PC-3 (cell line): ENCODE data around the gene ASTN2. TPM values are rescaled to one million over a fixed set of nuclear protein-coding genes. Genes with fewer than 3 reads are reported as not detected.

Experiments
- ATAC-seq: fragments of 200-7000 bp; cut with Tn5 transposase; 2 replicates; pipeline ENCODE4 v1.9.1; 2020; ENCODE audit warnings: mild to moderate bottlenecking, moderate library complexity
- BruUV-seq: library from RNA; stranded (reverse); fragments of 400-500 nt; replicated peaks from 2 replicates; lab custom pipeline; 2021; lab: Mats Ljungman, UMichigan
- CTCF ChIA-PET: fragments of 300-600 bp; sonication (Branson Sonifier 250); formaldehyde crosslinking; loops from one replicate; lab custom pipeline; 2022; ENCODE audit warnings: antibody characterized with exemption; lab: Charles Lee
- POLR2A ChIA-PET: fragments of 300-600 bp; sonication (Branson Sonifier 250); formaldehyde crosslinking; loops from one replicate; lab custom pipeline; 2022; ENCODE audit warnings: antibody characterized with exemption; ENCODE audit not compliant: unreplicated experiment; lab: Charles Lee
- DNase-seq: peaks from one replicate; pipeline ENCODE4 v3.0.0-alpha.2; 2015
- H2AFZ ChIP-seq: fragments of 300-600 bp; sonication (generic); 2 replicates; pipeline ENCODE4 v1.6.0; 2016; ENCODE audit warnings: antibody characterized with exemption, low read length
- H3F3A ChIP-seq: fragments of 300-600 bp; sonication (generic); one replicate; pipeline ENCODE4 v1.6.0; 2017; ENCODE audit warnings: antibody characterized with exemption, low read length, control low read depth, mild to moderate bottlenecking; ENCODE audit not compliant: unreplicated experiment
- H3K27ac ChIP-seq: fragments of 300-600 bp; sonication (generic); 2 replicates; pipeline ENCODE4 v1.5.1; 2016; ENCODE audit warnings: mild to moderate bottlenecking, low read length
- H3K27me3 ChIP-seq: fragments of 300-600 bp; sonication (generic); 2 replicates; pipeline ENCODE4 v1.6.1; 2016; ENCODE audit warnings: low read length, mixed read lengths
- H3K36me3 ChIP-seq: fragments of 300-600 bp; sonication (generic); 2 replicates; pipeline ENCODE4 v1.6.1; 2016; ENCODE audit warnings: low read depth, mixed run types, low read length, mixed read lengths
- H3K4me1 ChIP-seq: fragments of 300-600 bp; sonication (generic); 2 replicates; pipeline ENCODE4 v1.5.1; 2016; ENCODE audit warnings: low read length; ENCODE audit not compliant: insufficient read depth
- H3K4me2 ChIP-seq: fragments of 300-600 bp; sonication (generic); 2 replicates; pipeline ENCODE4 v1.6.0; 2016; ENCODE audit warnings: low read length
- H3K4me3 ChIP-seq: fragments of 300-600 bp; sonication (generic); 2 replicates; pipeline ENCODE4 v1.5.1; 2016; ENCODE audit warnings: mild to moderate bottlenecking, low read length, mixed read lengths
- H3K79me2 ChIP-seq: fragments of 300-600 bp; sonication (generic); 2 replicates; pipeline ENCODE4 v1.6.1; 2017; ENCODE audit warnings: low read length, mixed read lengths
- H3K9ac ChIP-seq: fragments of 300-600 bp; sonication (generic); 2 replicates; pipeline ENCODE4 v1.6.0; 2016; ENCODE audit warnings: mild to moderate bottlenecking, low read length
- H3K9me2 ChIP-seq: fragments of 300-600 bp; sonication (generic); replicated peaks from 2 replicates; pipeline ENCODE4 v1.6.1; 2016; ENCODE audit warnings: mixed run types, low read length, mixed read lengths
- H3K9me3 ChIP-seq: fragments of 300-600 bp; sonication (generic); 2 replicates; pipeline ENCODE4 v1.6.1; 2016; ENCODE audit warnings: low read length, mixed read lengths
- H4K20me1 ChIP-seq: fragments of 300-600 bp; sonication (generic); 2 replicates; pipeline ENCODE4 v1.6.1; 2016; ENCODE audit warnings: low read length, mixed read lengths
- CTCF ChIP-seq: fragments of 300-600 bp; sonication (generic); conservative IDR thresholded peaks from 2 replicates; pipeline ENCODE4 v1.5.1; 2017; ENCODE audit warnings: antibody characterized with exemption, low read depth, mild to moderate bottlenecking, low read length
- EZH2 ChIP-seq: fragments of 300-600 bp; sonication (generic); IDR thresholded peaks from one replicate; pipeline ENCODE4 v1.6.1; 2017; ENCODE audit warnings: antibody characterized with exemption, mild to moderate bottlenecking, low read length; ENCODE audit not compliant: unreplicated experiment
- EZH2phosphoT487 ChIP-seq: fragments of 300-600 bp; sonication (generic); IDR thresholded peaks from 2 replicates; pipeline ENCODE4 v1.6.1; 2018; ENCODE audit warnings: mild to moderate bottlenecking, antibody characterized with exemption, low read length, borderline replicate concordance
- intact Hi-C: fragments of 100-400 bp; cut with micrococcal nuclease; formaldehyde crosslinking; loops from 2 replicates; pipeline ENCODE4 v1.9.0; 2023
- total RNA-seq: library from RNA; depleted of rRNA; stranded (reverse); fragments of >200 nt; gene quantifications from 2 replicates; pipeline ENCODE4 v1.2.3, GENCODE V29; 2014

The ASTN2 gene
- total RNA-seq, 1 experiment from 2014 or later = 3.5 TPM

- intact Hi-C loops = no loop called here
- CTCF ChIA-PET = no interaction called here
These were observed 865.7 kb downstream of the ASTN2 start for GRCh38 chr9:116549061-116549664.

GRCh38 chr9:116547729-116548426, 867.0 kb downstream of the ASTN2 start:
- no peak overlapping the region for H3K4me2 ChIP-seq

More at GRCh38 chr9:116549061-116549664, 865.7 kb downstream of the ASTN2 start:
- no TSS peak for BruUV-seq
- DNase-seq (peak; percentile 80), ATAC-seq (peak; percentile 79)
- Histone ChIP-seq H4K20me1 (no peaks in the 10 kb centered on the region), H3K79me2 (no peaks in the 10 kb centered on the region), H3K36me3 (no peaks in the 10 kb centered on the region), H3K9me2 (no peaks in the 10 kb centered on the region), H3K4me1 (peaks cover 6% of the 10 kb centered on the region; the same call in 1 of the 2 replicates), H2AFZ (no peak overlapping the region), H3K9me3 (no peaks in the 10 kb centered on the region), H3K27me3 (no peaks in the 10 kb centered on the region), H3K27ac (no peak overlapping the region), H3F3A (no peaks in the 10 kb centered on the region), H3K9ac (no peak overlapping the region), H3K4me2 (peak overlapping the region; percentile 19; the same call in 1 of the 2 replicates), H3K4me3 (no peak overlapping the region)
- no peak for TF ChIP-seq CTCF
- no peak for TF ChIP-seq EZH2
- no peak for TF ChIP-seq EZH2phosphoT487
- POLR2A ChIA-PET = no interaction called here

More at GRCh38 chr9:116547729-116548426, 867.0 kb downstream of the ASTN2 start:
- H4K20me1 ChIP-seq = no peaks in the 10 kb centered on the region
- no peaks in the 10 kb centered on the region for H3K27me3 ChIP-seq
- TF ChIP-seq CTCF (no peak), EZH2phosphoT487 (no peak), EZH2 (no peak)
- no peaks in the 10 kb centered on the region for H3F3A ChIP-seq
- intact Hi-C loops = no loop called here
- ATAC-seq (no peak), DNase-seq (no peak)
- H3K4me1 ChIP-seq = peaks cover 6% of the 10 kb centered on the region; the same call in 1 of the 2 replicates
- H3K36me3 ChIP-seq = no peaks in the 10 kb centered on the region
- H2AFZ ChIP-seq = no peak overlapping the region
- no peak overlapping the region for H3K9ac ChIP-seq
- ChIA-PET POLR2A (no interaction called here), CTCF (no interaction called here)
- no peak overlapping the region for H3K4me3 ChIP-seq
- H3K9me2 ChIP-seq = no peaks in the 10 kb centered on the region
- H3K79me2 ChIP-seq = no peaks in the 10 kb centered on the region
- no TSS peak for BruUV-seq
- no peaks in the 10 kb centered on the region for H3K9me3 ChIP-seq
- H3K27ac ChIP-seq = no peak overlapping the region
